Smooth muscle cell of the brain vasculature (primary cell): ENCODE results near the gene U2AF1.
"Not testable (repeated sequence)": the region's sequence is repeated elsewhere in the genome, so short reads cannot be mapped to it uniquely, and the experiment has no call there.

Experiments
- DNase-seq: peaks from one replicate; pipeline ENCODE4 v3.0.0-alpha.2; 2012; ENCODE audit warnings: low read depth, low spot score

The U2AF1 gene

DNA sequence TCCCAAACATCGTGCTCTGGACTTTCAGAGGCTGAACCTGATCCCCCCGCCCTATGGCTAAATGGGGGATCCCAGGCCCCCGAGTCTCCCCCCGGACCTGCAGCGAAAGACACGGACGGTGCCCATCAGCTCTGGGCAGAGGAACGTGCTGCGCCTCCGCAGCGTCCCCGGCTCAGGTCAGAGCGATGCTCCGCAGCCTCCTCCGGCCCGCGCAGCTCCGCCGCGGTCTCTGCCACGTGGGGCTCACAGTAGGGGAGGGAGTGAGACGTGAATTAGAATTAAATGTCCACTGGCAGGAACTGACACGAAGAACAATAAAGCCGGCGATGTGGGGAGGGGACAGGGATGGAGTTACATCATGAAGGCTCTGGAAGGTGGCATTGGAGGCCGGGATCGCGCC, 30.7 kb downstream of the U2AF1 start:
- not testable (repeated sequence) for DNase-seq

DNA sequence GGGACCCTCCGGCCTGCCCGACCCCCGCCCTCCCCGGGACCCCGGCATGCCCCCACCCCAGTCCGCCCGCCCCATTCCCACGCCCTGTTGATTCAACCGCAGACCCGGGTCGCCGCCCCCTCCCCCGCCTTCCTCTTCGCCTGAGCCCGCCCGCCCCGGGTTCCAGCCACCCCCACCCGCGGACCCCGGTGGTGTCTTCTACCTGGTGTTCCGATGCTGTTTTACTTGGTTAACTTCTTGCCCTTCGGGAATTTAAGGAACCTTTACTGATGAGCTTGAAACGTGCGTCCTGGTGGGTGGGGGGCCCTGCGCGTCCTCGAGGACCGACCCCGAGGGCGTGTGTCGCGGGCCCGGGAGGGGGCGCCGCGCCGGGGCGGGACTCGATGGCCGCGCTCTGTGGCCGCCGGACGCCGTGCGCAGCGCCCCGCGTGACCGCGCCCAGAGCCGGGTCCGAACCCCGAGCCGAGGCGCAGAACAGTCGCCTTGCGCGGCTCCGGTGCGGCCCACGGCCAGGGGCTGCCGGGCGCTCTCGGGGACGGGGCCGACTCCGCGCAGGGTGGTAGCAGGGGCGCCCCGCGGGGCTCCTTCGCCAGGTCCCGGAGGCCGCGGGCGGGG, 31.2 kb downstream of the U2AF1 start:
- not testable (repeated sequence) for DNase-seq

DNA sequence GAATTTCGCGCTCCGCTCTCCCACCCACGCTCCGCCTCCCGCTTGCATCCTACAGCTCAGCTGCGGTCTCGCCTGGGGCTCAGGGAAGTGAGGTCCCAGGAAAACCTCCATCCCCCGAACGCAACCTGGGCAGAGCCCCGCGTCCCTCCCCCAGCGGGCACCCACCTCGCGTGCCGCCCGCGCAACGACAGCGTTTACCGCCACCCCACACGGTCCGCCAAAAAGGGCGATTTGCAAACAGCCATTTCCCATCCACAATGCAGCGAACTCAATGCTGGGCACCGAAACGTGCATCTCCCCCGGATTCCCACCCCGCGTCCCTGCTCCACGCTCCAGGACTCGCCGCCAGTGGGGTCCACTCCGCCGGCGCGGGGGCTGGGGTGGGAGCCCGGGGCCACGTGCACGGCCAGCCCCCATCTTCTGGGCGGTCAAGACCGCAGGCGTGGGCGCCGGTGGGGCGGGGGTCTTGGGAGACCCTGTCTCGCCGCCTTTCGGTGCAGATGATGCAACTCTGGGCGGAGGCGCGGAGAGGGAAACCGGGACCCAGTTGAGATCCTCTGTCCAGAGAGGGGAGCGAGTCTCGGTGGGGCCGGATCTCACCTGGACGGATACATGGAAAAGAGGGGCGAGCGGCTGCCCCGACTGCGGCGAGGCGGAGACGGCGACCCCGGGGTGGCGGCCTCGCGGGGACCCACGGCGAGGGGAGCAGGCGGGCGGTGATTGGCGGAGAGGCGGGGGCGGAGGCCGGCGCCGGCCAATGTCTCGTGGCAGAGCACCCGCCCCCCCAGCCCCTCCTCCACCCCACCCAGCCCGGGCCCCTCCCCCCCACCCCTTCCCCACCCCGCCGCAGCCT, 32.0 kb downstream of the U2AF1 start, which contains the start of gene CBS:
Gene CBS, minus strand, starts transcription at position 666 of the 853 bp plus-strand sequence. CDS start 3,642 bp downstream, outside the sequence.
- not testable (repeated sequence) for DNase-seq

DNA sequence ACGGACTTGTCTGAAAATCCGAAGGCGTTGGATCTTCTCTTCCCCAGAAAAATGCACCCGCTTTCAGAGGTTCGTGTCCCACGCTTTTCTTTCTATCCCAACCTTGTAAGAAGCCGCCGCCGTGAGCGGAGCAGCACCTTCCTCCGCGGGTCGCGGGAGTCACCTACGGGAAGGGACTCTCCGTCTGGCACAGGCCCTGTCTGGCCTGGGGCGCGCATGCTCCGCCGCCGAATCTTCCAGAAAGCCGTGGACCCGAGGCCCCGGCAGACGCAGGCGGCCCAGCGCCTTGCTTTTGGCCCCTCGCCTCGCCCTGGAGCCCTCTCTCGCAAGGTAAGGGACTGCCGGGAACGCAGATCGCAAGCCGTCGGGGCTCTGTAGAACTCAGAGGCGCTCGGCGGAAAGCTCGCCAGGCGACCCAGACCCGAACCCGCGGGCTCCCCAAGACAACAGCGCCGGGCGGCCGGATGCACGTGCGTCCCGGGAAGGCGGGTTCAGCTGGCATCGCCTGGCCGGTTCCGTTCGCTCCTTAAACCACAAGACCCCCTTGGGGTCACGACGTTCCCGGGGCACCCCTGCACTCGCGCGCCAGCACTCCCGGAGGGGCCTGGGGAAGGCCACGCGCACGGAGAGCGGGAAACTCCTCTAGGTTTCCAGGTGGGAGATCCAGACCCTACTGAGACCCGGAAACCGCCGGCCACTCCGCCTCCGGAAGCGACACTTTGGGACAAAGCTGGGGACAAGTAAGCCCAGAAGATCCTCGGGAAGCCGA, 32.8 kb downstream of the U2AF1 start:
- DNase-seq: not testable (repeated sequence)

DNA sequence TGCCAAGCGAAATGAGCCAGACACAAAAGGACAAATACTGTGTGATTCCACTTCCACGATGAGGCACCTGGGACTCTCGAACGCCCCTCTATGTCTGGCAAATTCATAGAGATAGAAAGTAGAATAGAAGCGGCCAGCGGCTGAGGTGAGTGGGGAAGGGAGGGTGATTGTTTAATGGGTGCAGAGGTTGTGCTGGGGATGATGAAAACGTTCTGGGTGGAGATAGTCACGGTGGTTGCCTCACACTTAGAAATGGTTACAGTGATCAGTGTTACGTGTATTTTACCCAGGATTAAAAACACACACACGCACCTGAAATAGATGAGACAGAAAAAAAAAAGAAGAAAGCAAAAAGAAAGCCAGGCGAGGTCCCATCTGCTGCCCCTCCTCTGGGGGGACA, 34.6 kb downstream of the U2AF1 start:
- not testable (repeated sequence) for DNase-seq

DNA sequence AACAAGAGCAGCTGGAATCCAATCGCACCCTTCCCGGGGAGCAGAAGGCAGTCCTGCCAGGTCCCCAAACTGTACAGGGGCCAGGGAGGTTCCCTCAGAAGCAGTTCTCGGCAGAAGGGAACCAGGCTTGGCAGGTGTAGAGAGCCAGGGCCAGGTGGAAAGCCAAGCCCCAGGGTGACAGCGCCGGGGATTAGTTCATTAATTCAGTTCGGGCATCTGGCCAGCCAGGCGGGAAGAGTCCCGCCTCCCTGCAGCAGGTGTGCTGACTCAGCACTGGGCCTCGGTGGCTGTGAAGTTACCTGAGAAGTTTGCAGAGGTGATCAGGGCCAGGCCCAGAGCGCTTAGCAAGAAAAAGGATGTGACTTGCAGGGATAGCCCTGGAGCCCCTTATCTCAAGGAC, 37.7 kb downstream of the U2AF1 start:
- DNase-seq: not testable (repeated sequence)

DNA sequence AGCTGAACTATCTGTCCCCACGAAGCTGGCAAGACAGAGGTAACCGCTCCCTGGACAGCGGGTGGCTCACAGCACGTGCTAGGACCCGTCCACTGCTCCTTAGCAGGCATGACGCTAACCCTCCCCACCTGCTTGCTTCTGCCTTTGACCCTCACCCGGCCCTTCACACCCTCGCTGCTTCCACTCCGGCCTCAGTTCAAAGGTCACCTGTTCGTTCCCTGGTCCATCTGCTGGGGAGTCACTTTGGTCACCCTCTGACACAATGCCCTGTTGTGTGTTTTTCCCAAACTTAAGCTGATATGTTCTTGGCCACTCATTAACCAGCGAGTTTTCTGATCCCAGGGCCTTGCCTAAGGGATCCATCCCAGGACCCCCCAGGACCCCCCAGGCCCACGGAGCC, 39.3 kb downstream of the U2AF1 start:
- not testable (repeated sequence) for DNase-seq

DNA sequence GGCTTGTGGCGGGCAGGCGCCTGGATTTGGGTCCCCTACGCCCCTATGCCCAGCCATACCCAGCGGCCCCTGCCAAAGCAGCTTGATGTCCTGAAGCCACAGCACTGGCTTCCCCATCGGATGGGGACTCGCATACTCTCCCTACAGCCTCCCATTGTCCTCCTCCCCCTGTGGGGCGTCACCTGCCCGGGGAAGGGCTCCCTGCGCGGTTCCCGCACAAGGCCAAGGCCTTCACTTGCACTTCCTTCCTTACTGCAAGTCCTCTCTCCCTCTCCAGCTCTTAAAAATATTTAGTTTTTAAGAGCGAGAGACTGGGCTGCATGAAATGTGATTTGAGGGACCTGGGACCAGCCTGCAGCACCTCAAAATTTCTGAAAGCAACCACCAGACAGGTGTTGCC, 40.7 kb downstream of the U2AF1 start:
- not testable (repeated sequence) for DNase-seq

DNA sequence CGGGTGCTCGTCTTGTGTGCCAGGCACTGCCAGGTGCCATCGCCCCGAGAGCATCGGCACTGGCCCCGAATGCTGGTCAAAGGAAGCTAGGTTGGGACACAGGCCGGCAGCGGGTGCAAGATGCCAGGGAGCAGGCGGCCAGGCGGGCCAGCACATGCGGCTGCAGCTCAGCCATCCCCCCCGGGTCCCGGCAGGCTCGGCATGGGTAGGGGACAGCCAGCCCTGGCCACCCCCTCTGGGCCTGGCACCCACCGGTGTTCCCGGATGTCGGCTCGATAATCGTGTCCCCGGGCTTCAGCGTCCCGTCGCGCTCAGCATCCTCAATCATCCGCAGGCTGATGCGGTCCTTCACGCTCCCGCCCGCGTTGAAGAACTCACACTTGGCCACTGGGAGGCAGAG, 41.4 kb downstream of the U2AF1 start:
- not testable (repeated sequence) for DNase-seq

DNA sequence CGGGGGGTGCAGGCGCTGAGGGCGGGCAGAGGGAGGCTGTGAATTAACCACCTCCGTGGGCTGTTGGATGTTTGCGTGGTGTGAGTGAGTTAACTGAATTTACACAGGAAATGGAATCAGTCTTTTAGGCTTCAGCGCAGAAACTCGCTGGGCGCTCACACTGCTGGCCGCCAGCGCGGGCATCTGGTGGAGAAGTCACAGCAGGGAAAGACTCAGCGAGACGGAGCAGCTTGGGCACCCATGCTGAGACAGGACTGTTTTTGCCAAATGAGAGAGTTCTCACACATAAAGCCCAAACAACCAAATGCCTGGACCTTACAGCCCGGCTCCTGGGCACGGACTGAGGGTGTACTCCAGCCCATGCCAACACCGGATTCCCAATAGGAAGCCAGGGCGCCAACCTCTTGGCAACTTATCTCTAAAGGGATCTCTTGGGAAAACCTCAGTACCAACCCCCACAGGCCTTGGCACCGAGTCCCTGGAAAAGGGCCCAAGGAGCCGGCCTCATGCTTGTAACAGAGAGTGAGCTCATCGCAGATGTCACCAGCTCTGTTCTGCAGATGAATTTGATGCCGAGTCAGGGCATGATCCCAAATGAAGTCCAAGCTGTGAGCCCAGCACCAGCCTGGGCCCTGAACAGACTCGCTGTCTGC, 43.0 kb downstream of the U2AF1 start:
- not testable (repeated sequence) for DNase-seq

DNA sequence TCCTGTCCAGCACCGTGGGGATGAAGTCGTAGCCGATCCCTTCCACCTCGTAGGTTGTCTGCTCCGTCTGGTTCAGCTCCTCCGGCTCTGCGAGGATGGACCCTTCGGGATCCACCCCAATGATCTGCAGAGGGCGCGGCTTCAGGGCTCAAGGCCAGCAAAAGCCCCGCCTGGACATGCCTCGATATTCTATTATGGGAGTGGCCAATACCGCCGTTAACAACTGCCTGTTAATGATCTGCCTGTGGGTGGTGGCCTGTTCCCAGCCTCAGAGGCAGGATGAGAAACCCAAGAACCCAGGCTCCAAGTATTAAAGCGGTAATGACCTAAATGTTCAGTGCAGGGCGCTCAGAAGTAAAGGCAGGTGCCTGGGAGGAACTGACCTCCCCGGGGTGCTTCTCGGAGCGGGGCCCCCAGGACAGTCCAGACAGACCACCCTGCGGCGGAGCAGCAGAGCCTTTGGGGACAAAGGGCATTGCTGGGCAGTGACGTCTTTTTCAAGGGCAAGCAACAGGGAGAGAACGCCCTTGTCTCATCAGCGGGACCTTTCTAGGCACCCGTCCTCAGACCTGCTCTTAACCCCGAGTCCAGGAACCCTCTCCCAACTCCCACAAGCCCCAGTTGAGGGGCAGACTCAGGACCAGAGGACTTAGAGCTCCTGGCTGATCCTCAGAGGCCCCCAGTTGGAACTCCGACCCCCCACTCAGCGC, 44.3 kb downstream of the U2AF1 start:
- not testable (repeated sequence) for DNase-seq

DNA sequence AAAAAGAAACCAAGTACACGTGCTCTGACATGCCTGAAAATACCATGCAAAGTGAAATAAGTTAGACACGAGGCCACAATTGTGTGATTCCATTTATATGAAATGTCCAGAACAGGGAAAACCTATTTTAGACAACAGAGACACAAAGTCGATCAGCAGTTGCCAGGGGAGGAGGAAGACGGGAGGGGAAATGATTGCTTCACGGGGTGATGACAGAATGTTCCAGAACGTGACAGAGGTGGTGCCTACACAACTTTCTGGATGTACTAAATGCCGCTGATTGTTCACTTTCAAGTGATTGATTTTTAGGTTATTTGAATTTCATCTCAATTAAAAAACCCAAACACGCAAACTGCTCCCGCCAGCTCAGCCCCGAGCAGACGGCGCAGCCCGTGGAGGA, 54.3 kb downstream of the U2AF1 start:
- not testable (repeated sequence) for DNase-seq

DNA sequence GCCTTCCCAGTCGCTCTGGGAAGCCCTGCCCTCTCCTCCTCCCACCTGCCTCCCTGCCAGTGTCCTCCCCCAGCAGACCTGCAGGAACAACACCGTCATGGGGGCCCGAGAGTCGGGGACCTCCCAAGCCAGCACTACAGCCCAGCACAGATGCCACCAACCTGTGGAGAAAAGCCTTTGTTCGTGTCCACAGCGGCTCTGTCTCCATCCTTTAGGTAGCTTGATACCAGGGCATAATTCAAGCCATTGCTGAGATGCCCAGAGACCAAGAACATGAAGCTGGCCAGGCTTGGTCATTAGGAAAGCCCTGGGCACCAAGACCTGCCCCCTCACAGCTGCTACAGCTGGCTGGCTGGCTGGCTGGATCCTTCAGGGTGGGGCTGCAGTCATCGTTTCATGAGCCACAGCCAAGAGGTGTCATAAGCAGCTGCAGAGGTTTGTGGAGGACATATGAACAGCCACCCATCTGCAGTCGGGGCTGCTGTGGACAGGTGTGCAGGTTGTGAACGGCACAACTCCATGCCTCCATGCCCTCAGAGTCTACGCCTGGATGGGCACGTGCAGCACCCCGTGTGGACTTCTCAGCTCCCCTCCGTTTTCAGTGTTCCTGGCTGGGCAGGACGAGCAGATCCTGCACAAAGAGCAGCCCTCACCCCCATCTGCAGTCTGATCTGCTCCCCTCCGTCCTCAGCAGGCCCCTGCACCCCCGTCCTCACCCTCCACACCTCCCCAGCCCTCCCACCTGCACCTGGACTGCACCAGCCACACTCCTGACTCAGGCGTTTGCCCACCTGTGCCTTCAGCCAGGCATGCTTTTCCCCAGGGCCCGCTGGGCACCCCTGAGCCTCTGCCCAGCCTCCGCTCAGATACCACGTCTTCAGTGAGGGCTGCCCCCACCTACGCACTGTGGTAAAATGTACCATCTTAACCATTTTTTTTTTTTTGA, 61.2 kb downstream of the U2AF1 start:
- not testable (repeated sequence) for DNase-seq

DNA sequence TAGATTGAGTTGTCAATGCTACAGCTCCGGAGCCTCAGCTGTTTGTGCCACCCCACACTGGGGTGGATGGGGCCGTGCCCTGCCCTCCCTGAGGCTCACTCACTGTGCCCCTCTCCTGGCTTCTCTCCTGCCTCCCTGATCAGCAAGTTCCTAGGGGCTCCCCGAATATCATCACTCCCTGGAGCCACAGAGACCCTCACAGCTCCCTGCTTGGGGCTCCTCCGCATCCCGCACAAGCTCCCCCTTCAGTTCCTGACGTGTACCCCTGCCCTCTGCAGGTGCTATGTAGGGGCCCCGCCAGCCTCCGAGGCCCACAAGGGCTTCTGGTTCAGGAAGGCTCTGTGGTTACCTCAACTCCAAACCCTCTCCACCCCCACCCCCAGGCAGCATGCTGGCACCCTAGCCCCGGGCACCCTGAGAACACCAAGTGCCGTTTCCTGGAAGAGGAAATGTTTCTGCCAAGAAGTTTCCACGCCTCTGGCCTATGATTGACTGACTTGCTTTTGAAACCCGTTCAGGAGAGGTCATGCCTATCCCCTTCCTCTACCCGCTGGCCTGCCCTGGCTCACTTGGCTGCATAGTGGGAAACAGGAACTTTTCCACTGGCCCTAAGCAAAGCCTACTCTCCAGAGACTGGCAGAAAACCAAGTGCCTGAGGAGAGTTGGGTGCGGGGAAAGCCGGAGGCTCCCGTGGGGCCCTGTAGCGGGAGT, 62.0 kb downstream of the U2AF1 start:
- not testable (repeated sequence) for DNase-seq

DNA sequence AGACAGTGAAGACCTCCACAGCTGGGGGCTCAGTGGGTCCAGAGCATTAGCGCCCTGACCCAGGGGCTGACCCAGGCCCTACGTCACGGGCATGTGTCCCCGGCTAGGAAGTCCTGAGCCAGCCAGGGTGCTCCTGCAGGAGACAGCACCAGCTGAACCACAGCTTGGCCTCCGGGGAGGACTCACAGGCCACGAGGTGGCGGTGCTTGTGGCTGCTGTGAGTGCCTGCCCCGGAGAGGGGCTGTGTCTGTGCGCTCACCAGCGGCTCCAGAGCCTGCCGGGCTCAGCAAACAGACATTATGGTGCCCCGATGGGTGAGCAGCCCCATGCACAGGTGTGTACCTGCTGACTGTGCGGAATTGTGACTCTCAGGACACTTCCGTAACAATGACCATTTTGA, 62.8 kb downstream of the U2AF1 start:
- DNase-seq: not testable (repeated sequence)

DNA sequence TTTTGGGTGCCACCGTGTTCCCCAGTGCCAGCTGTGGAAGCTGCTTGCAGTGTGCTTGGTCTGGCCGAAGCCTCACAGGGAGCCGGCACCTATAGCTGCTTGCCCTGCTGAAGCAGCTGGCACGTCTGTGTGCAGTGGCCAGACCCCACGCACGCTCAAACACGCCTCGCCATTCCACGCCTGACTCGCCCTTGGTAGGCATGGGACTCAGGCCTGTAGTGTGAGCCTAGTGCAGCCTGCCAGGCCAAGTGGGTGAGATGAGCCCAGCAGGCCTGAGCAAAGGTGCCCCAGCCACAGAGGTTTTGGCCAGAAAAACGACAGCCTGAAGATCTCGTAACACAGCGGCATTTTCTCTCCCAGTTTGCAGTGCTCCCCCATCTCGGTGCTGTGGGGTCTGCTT, 64.1 kb downstream of the U2AF1 start:
- not testable (repeated sequence) for DNase-seq
